ENCODE results near the gene HDAC3.

DNA sequence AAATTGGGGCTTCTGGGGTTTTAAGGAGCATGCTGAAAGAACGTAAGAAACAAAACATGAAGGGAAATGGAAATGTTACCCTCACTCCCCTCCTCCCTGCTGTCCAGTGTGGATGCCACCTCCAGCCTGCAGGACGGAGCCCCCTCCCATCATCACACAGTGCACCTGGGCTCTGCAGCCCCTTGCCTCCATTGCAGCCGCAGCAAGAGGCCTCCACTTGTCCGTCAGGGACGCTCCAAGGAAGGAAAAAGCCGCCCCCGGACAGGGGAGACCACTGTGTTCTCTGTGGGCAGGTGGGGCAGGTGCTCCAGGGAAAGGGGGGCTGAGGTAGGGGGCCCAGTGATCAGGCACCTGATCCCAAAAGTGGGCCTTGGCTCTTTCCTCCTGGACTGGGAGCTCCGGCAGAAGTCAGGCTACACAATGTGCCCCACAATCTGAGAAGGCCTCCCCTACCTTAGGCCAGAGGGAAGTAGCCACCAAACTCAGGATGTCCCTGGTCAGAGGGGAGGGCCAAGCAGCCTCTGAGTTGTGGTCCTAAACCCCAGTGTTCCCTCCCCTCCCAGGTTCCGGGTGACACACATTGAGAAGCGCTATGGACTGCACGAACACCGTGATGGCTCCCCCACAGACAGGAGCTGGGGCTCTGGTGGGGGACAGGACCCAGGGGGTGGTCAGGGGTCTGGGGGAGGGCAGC lies 2.9 kb upstream of the HDAC3 start:
- TF ChIP-seq EZH2 (IDR thresholded peaks at IDR 0.05; ENCODE audit: low read length, unreplicated experiment): no peak
- TF ChIP-seq, protein P1, sequence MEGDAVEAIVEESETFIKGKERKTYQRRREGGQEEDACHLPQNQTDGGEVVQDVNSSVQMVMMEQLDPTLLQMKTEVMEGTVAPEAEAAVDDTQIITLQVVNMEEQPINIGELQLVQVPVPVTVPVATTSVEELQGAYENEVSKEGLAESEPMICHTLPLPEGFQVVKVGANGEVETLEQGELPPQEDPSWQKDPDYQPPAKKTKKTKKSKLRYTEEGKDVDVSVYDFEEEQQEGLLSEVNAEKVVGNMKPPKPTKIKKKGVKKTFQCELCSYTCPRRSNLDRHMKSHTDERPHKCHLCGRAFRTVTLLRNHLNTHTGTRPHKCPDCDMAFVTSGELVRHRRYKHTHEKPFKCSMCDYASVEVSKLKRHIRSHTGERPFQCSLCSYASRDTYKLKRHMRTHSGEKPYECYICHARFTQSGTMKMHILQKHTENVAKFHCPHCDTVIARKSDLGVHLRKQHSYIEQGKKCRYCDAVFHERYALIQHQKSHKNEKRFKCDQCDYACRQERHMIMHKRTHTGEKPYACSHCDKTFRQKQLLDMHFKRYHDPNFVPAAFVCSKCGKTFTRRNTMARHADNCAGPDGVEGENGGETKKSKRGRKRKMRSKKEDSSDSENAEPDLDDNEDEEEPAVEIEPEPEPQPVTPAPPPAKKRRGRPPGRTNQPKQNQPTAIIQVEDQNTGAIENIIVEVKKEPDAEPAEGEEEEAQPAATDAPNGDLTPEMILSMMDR (conservative IDR thresholded peaks at IDR 0.05; ENCODE audit: low read depth, low read length): no peak

All from PC-3 (cell line).